Measurements from ENCODE around the gene TFAP2A.

The TFAP2A gene

DNA sequence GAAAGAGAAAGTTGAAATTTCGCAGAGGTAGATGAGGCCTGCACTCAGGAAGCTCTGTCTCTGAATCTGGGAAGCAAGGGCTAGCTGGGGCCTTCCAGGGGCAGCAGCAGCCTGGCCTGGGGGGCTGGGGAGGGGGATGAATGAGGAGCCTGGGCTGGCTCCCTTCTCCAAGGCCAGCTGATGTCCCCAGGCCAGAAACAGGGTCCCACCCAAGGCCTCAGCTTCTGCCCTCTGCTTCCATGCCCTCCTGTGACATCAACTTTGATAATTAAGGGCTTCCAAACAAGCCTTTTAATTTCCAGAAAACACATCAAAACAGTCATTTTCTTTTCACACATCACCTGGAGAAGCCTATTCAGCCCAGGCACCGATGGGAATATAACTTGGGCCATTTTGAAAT lies 15.4 kb downstream of the TFAP2A start:
- no peak for DNase-seq (ENCODE audit: low read depth)

DNA sequence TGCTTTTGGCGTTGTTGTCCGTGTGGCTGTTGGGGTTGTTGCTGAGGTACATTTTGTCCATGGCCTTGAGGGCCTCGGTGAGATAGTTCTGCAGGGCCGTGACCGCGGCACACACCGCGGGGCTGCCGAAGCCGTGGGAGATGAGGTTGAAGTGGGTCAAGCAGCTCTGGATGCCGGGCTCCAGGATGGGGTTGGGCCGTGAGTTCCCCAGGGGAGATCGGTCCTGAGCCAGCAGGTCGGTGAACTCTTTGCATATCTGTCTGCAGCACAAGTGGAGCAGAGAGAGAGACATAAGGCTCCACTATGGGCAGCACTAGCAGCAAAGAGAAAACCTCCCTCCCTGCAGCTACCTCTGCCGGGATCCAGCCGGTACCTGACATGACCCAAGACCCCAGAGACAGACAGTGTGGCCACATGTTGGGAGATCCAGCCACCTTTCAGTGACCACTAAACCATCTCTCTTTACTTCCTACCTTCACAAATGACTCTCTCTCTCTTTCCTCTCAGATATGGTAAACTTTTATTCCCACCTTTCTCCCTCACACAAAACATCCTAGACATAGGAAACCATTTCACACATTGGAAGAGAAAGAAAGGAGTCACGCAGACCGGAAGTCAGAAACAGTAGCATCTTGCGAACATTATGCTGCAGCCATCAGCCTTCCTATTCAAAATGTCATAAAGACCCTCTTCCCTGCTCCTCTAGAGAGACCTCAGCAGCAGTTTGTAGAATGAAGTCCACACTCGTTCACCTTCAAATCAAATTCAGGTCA lies 16.2 kb downstream of the TFAP2A start:
- DNase-seq (ENCODE audit: low read depth) = no peak

DNA sequence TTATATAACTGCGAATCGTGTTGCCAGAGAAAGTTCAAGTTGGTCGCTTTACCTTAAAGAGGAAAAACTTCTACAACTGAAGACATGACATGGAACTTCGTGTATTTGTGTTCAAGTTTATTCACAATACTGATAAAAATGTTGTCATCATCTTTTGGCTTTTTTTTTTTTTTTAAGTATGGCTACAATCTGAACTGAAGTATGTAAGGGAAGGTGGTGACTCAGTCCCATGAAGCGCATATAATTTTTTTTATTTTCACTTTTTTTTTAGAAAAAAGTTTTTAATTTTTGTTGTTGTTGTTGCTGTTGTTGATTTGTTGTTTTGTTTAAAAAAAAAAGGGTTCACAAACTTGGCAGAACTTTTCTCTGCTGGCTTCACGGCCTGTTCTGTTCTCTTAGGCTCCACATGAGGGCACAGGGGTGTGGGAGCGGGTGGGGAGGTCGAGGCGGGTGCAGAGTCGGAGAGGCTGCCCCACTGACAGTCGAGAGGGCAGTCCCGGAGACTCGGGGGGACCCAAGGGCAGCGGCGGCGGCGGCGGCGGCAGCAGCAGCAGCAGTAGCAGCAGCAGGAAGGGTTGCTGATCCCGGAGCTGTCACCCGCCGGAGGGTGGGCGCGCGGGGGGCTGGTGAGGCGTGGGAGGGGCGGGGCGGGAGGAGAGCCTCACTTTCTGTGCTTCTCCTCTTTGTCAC lies 17.0 kb downstream of the TFAP2A start:
- no peak for DNase-seq (ENCODE audit: low read depth)

DNA sequence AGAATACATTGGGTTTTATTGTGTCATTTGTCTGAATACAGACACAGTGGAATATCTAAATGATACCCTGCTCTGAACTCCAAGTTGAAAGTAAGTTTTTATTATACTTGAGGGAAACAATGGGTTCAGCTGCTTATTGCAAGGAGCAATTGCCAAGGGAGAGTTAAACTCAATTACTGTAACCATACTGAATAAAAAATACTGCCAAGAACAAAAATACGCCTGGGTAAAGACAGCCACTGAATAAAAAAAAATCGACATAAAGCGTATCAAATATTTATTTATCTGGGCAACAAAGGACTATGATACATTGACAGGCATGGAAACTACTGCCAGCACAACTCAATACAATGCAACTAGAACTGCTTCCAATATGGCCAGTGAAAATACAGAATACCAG lies 18.1 kb downstream of the TFAP2A start:
- no peak for DNase-seq (ENCODE audit: low read depth)

DNA sequence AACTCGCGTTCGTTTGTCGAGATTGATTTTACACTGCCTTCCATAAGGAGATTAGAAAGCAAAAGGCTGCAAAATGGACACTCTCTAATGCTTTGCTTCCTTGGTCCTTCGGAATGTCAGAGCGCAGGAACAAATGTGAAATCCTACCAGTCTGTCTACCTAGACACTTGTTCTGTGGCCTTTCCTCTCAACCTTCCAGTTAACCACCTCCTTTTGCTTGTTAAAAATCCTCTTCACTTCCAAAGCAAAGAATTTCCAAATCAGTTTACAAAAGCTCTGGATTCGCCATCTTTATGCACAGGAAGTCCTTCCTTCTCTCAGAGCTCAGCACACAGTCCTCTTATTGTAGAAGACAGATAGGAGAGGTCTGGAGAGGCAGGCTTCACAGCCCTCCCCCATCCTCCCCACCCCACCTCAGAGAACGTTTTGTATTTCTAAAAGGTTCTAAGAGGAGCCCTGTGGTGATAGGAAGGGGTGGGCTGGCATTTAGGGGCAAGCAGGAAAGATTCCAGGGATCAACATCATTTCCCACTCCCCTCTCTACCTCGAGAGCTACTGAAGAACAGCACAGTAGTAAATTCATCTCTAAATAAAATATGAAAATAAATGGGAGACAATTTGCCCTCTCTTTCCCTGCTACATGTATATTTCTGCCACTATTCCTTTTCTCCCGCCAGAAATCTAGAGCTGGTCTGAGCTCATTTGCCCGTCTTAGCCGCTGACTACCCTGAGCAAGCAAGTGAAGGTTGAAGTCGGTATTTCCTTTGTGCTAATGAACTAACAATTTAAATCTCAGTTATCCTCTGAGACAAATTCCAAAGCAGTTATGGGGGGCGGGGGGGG lies 18.9 kb downstream of the TFAP2A start:
- DNase-seq (ENCODE audit: low read depth) = no peak

DNA sequence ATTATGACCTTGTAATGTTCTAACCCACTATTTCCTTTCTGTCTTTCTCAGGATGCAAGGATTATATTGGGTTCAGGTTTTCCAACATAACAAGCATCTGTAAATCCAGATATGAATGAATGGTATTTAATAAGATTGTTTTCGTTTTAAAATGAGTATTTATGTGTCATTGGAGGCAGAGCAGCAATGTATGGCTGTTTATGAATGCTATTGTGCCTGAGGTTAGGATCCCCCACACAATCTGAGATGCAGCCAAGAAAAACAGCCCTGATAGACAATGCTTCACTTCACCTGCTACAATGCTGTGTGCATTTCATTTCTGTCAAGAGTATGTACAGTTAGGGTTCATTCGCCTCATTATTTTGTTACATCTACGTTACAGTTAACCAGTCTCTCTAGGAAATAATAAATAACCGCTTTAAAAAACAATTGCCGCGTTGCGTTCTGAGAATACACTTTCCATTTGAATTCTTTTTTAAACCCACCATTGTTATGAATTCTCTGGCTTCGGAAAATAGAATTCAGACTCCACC lies 19.6 kb downstream of the TFAP2A start:
- no peak for DNase-seq (ENCODE audit: low read depth)

DNA sequence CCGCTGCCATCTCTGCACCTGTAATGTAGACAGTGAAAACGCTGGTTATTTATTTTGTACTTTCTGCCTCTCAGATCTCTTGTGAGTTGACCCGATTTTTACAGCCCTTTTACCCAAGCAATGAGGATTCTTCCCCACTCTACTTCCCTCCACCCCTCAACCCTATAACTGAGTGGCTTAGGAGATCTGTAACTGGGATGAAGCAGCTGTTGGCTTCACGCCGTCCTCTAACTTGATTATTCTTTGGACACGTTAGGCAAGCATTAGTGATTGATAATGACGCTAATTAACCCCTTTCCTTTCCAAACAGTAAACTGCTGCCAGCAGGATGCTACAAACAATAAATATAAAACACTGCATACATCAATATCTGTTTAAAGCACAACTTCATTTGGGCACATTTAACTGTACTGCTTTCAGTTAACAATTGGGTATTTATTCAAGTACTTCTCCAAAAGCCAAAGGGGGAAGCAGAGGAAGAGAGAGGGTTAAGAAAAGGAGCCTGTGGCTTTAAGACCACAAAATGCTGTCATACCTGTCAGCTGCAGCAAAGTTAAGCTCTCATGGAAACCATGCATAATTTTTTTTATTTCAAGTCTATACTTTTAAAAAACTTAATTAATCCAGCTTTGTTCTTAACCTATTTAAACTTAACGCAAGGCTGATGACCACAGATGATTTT lies 21.2 kb downstream of the TFAP2A start:
- no peak for DNase-seq (ENCODE audit: low read depth)

DNA sequence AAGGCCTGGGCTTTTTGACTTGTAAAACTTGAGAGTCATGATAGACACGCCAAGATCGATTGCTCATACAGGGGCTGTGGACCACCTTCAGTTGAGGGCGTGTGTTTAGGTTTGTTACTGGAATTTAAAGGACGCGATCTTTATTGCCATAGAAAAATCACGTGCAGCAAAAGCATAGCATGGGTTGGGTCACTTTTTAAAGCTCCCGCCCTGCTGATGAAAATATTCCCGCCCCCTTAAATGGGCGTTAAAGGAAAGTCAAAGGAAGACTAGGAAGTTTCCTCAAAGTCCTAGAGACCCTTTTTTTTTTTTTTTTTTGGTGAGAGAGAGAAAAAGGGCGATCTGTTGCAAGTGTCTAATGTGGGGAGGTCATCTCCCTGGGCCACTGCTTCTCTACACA lies 23.1 kb downstream of the TFAP2A start:
- no peak for DNase-seq (ENCODE audit: low read depth)

DNA sequence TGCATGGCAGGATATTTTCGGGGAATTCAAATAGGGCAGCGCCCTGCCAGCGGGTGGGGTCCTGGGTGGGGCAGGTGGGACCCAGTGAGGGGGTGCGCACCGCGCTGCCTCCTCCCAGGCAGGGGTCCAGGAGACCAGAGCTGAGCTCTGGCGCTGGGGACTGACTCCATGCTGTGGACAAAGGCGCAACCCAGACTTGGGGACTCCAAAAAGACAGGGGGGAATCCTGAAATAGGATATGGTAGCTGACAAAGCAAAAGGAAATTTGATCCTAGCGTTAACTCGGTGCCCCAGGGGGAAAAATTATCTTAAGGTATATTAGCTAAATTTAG lies 23.6 kb downstream of the TFAP2A start:
- DNase-seq (ENCODE audit: low read depth) = no peak

DNA sequence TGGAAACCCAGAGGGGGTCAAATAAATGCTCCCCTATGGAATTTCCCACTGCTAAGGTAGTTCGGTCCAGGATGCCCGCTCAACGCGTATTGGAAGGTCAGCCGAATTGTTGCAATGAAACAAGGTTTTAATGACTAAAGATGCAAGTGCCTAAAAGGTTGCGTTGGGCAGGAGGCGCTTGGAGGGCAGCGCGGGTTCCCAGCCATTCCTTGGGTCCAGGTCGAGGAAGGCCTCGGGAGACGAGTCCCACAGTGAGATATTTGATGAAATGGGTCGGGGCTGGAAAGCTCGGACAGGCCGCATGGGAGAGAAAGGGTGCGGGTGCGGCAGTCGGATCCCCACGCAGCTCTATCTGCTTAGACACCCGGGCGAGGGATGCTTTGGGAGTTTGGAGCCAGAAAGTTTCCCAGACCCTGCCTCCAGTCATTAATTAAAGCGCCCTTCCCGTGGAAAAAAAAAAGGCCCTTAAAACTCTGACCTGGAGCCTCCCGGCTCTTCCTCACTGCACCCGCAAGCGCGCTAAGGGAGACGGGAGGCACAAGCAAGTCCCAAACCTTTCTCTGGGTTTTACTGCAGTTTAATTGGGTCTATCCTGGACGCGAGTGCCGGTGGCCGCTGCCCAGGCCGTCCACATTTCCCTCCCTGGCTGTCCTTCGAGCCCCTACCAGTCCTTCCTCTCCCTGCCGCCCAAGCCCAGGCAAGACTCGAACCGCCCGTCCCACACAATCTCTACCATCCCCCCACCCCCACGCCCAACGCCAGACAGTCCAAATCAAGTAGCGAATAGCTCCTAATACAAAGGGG lies 24.2 kb downstream of the TFAP2A start:
- no peak for DNase-seq (ENCODE audit: low read depth)

DNA sequence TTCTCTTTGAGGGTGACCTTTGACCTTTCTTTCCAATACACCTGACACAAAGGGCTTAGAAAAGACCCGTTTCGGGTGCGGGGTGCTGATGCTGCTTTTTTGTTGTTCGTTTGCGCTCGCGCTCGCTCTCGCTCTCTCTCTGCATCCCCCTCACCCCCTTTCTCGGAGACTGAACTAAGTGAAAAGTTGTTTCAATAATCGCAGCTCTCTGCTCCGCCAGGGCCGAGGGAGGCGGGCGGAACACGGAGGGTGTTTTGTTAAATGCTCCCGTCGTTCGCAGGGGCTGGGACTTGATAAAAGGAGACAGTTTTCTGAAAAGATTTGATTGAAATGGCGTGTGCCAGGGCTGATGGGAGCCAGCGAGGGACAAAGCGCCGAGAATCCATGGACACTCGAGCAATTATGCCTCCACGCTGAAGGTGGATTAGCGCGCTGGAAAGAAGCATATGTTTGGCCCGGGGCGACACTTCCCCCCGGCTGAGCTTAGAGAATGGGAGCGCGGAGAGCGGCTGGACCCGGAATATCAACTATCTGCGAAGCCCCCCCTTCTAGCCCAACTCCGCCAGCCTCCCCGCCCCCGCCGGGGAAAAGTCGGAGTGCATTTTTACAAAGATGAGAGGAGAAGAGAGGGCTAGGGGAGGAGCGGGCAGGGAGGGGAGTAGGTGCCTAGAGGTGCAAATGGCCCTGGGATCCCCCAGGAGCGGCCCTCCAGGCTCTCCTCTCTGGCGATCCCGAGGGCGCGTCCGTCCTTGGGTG lies 25.0 kb downstream of the TFAP2A start:
- DNase-seq (ENCODE audit: low read depth) = no peak

DNA sequence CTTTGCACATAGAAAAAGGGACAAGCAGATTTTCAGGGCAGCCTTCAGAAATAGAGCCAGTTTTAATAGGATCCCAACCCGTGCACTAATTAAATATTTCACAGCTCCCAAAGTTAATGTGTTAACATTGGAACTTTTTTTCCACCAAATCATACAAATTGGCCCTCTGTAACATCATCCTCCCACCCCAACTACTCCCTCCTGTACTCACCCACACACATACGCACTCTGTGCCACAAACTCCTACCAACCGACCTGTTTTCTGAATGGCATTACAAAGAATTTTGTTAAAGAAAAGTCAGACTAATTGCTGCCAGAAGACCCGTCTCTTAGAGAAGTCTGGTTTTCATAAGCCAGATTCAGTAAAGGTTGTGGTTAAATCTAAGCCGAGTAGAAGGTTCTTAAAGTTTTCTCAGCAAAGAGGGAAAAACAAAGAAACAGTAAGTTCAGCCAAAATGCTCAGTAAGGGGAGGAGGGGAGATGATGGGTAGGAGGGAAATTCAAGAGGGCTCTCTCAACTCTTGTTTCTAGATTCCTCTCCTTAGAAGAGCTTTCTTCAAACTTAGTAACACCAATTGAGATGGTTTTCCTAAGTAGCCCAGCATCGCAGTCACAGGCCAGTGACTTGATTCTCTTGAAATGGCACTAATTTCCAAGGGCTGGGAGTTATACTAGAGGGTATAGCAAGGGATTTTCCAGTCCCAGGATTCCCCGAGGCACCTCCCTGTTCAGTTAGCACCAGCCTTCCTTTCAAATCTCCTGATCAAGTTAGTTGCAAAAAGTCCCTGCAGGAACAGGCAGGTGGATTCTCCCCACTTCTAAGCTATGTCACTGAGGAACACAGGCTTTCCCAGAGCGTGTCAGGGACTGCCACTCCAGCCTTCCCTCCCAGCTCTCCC lies 27.9 kb downstream of the TFAP2A start:
- DNase-seq (ENCODE audit: low read depth) = no peak

DNA sequence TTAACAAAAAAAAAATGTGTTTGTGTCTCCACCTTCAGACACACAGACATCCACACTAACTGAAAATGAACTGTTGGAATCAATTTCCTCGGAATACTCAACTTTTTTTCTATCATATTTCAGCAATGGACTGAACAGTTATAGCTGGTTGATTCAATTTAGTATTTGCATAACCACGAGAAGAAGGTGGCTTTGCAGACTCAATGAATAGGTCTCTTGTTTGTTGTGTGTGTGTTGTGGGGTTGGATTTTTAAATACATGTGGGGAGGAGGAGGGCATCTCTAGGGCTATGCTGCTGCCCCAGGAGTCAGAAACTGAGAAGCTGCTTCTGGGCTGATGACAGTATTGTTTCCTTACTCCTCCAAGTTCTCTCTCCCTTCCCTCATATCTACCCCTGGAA lies 28.7 kb downstream of the TFAP2A start:
- no peak for DNase-seq (ENCODE audit: low read depth)

DNA sequence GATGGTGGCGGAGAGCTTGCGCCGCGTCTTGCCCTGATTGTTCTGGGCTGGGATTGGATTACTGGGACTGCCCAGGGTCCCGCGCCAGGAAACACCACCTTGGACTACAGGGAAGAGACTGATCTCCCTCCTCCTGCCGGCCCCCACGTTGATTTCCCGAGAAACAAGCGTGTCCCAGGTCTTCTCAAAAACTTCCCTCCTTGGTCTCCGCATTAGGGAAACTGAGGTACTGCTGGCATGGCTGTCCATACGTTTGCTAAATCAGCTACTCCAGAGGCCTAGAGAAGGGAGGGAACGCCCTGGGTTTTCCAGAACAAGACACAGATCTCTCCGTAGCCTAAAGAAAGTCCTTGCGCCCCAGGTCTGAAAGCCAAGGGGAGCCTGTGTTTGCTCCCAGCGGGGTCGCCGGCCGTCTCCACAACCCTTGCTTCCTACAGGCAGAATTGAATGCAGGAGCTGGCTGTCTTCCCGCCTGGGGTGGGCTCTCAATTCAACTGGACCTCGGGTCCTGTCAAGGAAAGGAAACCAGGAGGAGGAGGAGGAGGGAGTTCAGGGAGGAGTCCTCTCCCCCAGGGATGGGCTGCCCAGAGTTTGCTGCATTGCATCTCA lies 29.2 kb downstream of the TFAP2A start:
- no peak for DNase-seq (ENCODE audit: low read depth)

DNA sequence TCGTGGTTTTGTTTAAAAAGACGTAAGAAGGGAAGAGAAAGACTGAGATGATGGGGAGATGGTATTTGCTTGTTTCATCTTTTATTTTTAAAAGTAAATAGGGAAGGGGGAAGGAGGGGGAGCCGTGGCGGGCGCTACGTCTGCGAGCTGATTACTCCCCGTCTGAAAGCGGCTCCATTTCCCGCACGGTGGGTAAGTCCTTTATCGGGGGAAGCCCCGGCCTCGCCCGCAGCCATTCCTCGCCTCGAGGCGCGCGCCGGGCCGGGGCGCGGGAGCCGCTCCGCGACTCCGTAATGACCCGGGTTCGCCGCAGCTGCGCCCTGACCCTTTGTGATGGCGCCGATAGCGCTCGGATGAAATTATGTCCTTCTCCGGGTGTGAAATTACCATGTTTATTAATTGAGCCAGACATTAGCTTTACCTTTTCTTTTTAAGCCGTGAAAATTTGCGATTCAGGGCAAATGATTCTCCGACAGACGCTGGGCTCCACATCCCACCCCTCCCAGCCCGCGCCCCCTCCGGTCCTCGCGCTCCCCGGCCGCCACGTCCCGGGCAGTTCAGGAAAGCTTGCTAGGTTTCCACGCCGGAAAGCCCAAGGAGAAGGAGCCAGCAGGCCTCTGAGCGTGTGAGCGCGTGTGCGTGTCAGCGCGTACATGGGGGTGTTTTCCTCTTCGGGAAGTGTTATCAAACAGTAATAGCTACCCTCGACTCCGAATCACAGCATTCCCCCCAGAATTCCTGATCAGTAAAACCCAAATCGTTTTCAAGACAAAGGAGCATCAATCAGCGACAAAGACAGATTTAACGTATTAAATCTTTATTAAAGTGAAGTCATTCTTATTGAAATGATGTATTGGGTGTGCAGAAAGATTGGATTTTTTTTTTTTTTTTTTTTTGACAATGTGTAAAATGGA lies 30.0 kb downstream of the TFAP2A start:
- DNase-seq (ENCODE audit: low read depth) = no peak

DNA sequence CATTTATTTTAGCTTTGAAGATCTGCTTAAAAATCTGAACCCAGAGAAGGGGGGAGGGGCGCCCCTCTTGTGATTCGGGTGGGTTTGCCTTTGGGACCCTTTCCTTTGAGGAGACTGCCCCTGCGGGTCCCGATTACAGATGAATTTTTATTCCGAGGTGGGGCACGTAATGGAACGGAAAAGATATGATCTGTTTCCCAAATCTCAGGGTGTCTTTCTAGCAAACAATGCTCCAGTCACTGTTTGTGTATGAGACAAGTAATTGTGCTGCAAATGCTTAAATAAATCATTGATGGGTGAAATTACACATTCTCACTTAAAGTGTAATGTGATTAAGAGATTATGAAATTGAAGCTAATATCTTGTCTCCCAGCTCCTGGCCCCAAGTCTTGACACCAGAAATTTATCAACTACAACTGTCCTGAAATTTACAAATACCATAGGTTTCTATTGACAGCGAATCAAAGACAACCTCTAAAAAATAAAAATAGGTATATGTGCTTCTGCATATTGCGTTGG lies 30.7 kb downstream of the TFAP2A start:
- no peak for DNase-seq (ENCODE audit: low read depth)

DNA sequence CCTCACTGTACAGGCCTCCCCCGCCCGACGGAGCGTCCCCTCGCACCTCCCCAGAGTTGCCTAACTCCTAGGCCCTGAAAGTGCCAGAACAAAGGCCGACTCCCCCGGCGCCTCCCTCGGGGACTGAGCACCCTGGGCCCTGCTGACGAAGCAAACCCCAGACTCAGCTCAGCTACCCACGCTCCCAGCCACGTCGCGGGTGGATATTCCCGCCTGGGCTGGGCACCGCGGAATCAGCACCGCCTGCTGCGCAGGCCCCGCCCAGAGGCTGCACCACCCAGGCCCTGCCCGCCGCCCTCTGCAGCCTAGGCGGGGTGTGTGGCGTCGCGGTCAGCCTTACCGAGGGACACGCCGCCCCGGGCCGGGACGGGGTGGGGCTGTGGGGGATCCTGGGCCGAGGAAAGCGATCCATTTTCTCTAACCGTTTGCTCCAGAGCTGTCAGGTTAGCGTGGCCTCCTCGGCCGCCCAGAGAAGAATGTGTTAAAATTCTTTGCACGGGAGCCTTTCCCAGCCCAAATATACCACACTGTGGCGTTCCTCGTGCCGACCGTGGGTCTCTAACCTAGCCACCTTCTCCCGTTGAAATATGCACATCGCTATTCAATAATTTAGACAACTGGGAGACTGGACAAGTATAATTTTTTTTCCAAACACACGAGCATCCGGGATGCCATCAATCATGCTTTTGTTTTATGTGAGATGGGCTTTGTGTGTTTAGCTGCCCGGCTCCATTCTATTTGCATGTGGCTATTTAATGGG lies 31.4 kb downstream of the TFAP2A start:
- DNase-seq (ENCODE audit: low read depth) = no peak

Measured in CMK (cell line).